ENCODE measurements around the gene HPGDS. TPM values are rescaled to one million over a fixed set of nuclear protein-coding genes. Genes with fewer than 3 reads are reported as not detected.

HPGDS gene
- total RNA-seq, 2 experiments from 2014 or later, result not detected

- no peak overlapping the region for H3K4me3 Mint-ChIP-seq
- ATAC-seq (ENCODE audit: poor library complexity), result no peak
- H3K9me3 Mint-ChIP-seq, result no peaks in the 10 kb centered on the region
- no peaks in the 10 kb centered on the region for H3K4me1 ChIP-seq (ENCODE audit: insufficient read depth, low read length)
- no peaks in the 10 kb centered on the region for H3K27me3 ChIP-seq (ENCODE audit: control insufficient read depth in 1 of 2, insufficient read depth in 2 of 2, low read length in 2 of 2)
- H3K9me3 ChIP-seq (ENCODE audit: control insufficient read depth in 1 of 2, insufficient read depth in 1 of 2, low read length in 2 of 2), result no peaks in the 10 kb centered on the region
- no peak for DNase-seq
- CTCF ChIA-PET, result no interaction called here
- H3K36me3 ChIP-seq (ENCODE audit: insufficient read depth, low read length), result no peaks in the 10 kb centered on the region
- peaks cover 11% of the 10 kb centered on the region for H3K4me1 Mint-ChIP-seq (ENCODE audit: low read depth)
- intact Hi-C loops (cut with DNase I, micrococcal nuclease), result no loop called here
- no peaks in the 10 kb centered on the region for H3K27me3 Mint-ChIP-seq
- POLR2A ChIA-PET, result no interaction called here
- H3K36me3 Mint-ChIP-seq (ENCODE audit: low read depth), result no peaks in the 10 kb centered on the region
- H3K27ac ChIP-seq (ENCODE audit: low read depth in 1 of 2, low read length in 2 of 2), result no peak overlapping the region
- TF ChIP-seq CTCF (IDR thresholded peaks at IDR 0.05), result no peak
- H3K4me3 ChIP-seq (ENCODE audit: low read length), result no peak overlapping the region
- no peak overlapping the region for H3K27ac Mint-ChIP-seq
Observed at GRCh38 chr4:94351319-94351718, 8.7 kb upstream of the HPGDS start.

DNA sequence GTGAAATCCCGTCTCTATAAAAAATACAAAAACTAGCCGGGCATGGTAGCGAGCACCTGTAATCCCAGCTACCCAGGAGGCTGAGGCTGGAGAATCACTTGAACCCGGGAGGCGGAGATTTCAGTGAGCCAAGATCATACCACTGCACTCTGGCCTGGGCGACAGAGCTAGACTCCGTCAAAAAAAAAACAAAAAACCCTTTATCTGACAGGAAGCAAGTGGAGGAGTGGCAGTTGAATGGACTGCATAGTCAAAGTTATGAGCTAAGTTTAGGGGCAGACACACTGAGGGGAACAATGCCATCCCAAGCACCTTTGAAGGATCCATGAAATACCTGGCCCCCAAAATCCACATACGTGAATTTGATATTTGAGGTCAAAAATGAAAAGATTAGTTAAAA lies 7.5 kb upstream of the HPGDS start:
- CTCF ChIA-PET, result no interaction called here
- no peak overlapping the region for H3K27ac Mint-ChIP-seq
- H3K4me3 Mint-ChIP-seq, result no peak overlapping the region
- Histone ChIP-seq H3K9me3 (ENCODE audit: control insufficient read depth in 1 of 2, insufficient read depth in 1 of 2, low read length in 2 of 2) (no peaks in the 10 kb centered on the region), H3K27ac (ENCODE audit: low read depth in 1 of 2, low read length in 2 of 2) (no peak overlapping the region), H3K4me3 (ENCODE audit: low read length) (no peak overlapping the region), H3K4me1 (ENCODE audit: insufficient read depth, low read length) (no peaks in the 10 kb centered on the region), H3K36me3 (ENCODE audit: insufficient read depth, low read length) (no peaks in the 10 kb centered on the region), H3K27me3 (ENCODE audit: control insufficient read depth in 1 of 2, insufficient read depth in 2 of 2, low read length in 2 of 2) (no peaks in the 10 kb centered on the region)
- no peak for TF ChIP-seq CTCF (IDR thresholded peaks at IDR 0.05)
- intact Hi-C loops (cut with DNase I, micrococcal nuclease), result no loop called here
- peaks cover 11% of the 10 kb centered on the region for H3K4me1 Mint-ChIP-seq (ENCODE audit: low read depth)
- POLR2A ChIA-PET, result no interaction called here
- no peaks in the 10 kb centered on the region for H3K9me3 Mint-ChIP-seq
- DNase-seq (no peak), ATAC-seq (ENCODE audit: poor library complexity) (no peak)
- H3K27me3 Mint-ChIP-seq, result no peaks in the 10 kb centered on the region
- H3K36me3 Mint-ChIP-seq (ENCODE audit: low read depth), result no peaks in the 10 kb centered on the region

GRCh38 chr4:94349193-94349592 lies 6.6 kb upstream of the HPGDS start:
- no peak overlapping the region for H3K4me3 Mint-ChIP-seq
- intact Hi-C loops (cut with DNase I, micrococcal nuclease), result no loop called here
- H3K36me3 Mint-ChIP-seq (ENCODE audit: low read depth), result no peaks in the 10 kb centered on the region
- no peak for DNase-seq
- ChIA-PET CTCF (no interaction called here), POLR2A (no interaction called here)
- H3K27me3 Mint-ChIP-seq, result no peaks in the 10 kb centered on the region
- no peak overlapping the region for H3K27ac Mint-ChIP-seq
- no peaks in the 10 kb centered on the region for H3K4me1 ChIP-seq (ENCODE audit: insufficient read depth, low read length)
- no peaks in the 10 kb centered on the region for H3K9me3 Mint-ChIP-seq
- no peaks in the 10 kb centered on the region for H3K27me3 ChIP-seq (ENCODE audit: control insufficient read depth in 1 of 2, insufficient read depth in 2 of 2, low read length in 2 of 2)
- no peak overlapping the region for H3K27ac ChIP-seq (ENCODE audit: low read depth in 1 of 2, low read length in 2 of 2)
- peaks cover 11% of the 10 kb centered on the region for H3K4me1 Mint-ChIP-seq (ENCODE audit: low read depth)
- H3K9me3 ChIP-seq (ENCODE audit: control insufficient read depth in 1 of 2, insufficient read depth in 1 of 2, low read length in 2 of 2), result no peaks in the 10 kb centered on the region
- H3K36me3 ChIP-seq (ENCODE audit: insufficient read depth, low read length), result no peaks in the 10 kb centered on the region
- no peak for TF ChIP-seq CTCF (IDR thresholded peaks at IDR 0.05)
- H3K4me3 ChIP-seq (ENCODE audit: low read length), result no peak overlapping the region
- ATAC-seq (ENCODE audit: poor library complexity), result no peak

Measured in CD4-positive, alpha-beta T cell (primary cell).